Gastrocnemius medialis (tissue), 4 donors: Measurements from ENCODE around the gene ZNF280A. TPM values are rescaled to one million over a fixed set of nuclear protein-coding genes. Genes with fewer than 3 reads are reported as not detected.

Experiments used
- ATAC-seq, 2 donors: fragments of 150-250 bp; one replicate each; pipeline ENCODE4 v1.9.1; 2016
- DNase-seq, 2 donors: peaks; one replicate each; pipeline ENCODE4 v3.0.0-alpha.2; 2019
- H3K27ac ChIP-seq, 4 donors: fragments of 200-600 bp; sonication (generic); 1 replicate in 1 of 4; 2 replicates in 3 of 4; pipeline ENCODE4 v1.5.1; 2016 to 2018; ENCODE audit warnings: mild to moderate bottlenecking in 2 of 4, moderate library complexity in 1 of 4
- H3K27me3 ChIP-seq, 3 donors: fragments of 200-600 bp; sonication (generic) in 2 of 3; 1 replicate in 1 of 3; 2 replicates in 2 of 3; pipeline versions ENCODE4 v1.5.1 to v1.6.0; 2016 to 2019; ENCODE audit warnings: mild to moderate bottlenecking in 1 of 3, moderate library complexity in 1 of 3
- H3K36me3 ChIP-seq, 2 donors: fragments of 200-600 bp; sonication (generic) in 1 of 2; one replicate each; pipeline ENCODE4 v1.5.1; 2017 to 2018
- H3K4me1 ChIP-seq, 2 donors: fragments of 200-600 bp; sonication (generic) in 1 of 2; one replicate each; pipeline ENCODE4 v1.5.1; 2016 to 2017; ENCODE audit warnings: mild to moderate bottlenecking in 2 of 2
- H3K4me3 ChIP-seq, 4 donors: fragments of 200-600 bp; sonication (generic) in 3 of 4; 1 replicate in 1 of 4; 2 replicates in 3 of 4; pipeline ENCODE4 v1.5.1; 2016 to 2019; ENCODE audit warnings: mild to moderate bottlenecking in 2 of 4
- H3K9me3 ChIP-seq, 3 donors: fragments of 200-600 bp; sonication (generic) in 2 of 3; 1 replicate in 1 of 3; 2 replicates in 2 of 3; pipeline ENCODE4 v1.5.1; 2016 to 2019
- POLR2A ChIP-seq, 2 donors: fragments of 450-650 bp; IDR thresholded peaks; one replicate each; pipeline ENCODE4 v1.6.1; 2017; ENCODE audit warnings: antibody characterized with exemption in 2 of 2, mild to moderate bottlenecking in 2 of 2, moderate library complexity in 2 of 2
- in situ Hi-C, 4 donors: fragments of 200-750 bp; cut with MboI; loops; one replicate each; pipeline versions ENCODE4 v1.15.0 to v1.8.0; 2017; ENCODE audit warnings: low sequenced_read_pairs in 4 of 4
- intact Hi-C: fragments of 100-400 bp; cut with DNase I; formaldehyde crosslinking; loops from one replicate; pipeline ENCODE4 v1.15.1; 2023; ENCODE audit warnings: low total_unique reads
- total RNA-seq, 4 donors: library from RNA; depleted of rRNA; stranded (reverse); fragments of >200 nt; gene quantifications; one replicate each; pipeline versions ENCODE4 v1.1.0 to v1.2.3, GENCODE V29; 2016
- TF ChIP-seq, protein P1 (sequence below), 5 experiments: fragments of 450-650 bp in 3 of 5; fragments of 200-600 bp in 2 of 5; sonication (generic) in 2 of 5; IDR thresholded peaks in 4 of 5; conservative IDR thresholded peaks in 1 of 5; 1 replicate in 4 of 5; 2 replicates in 1 of 5; pipeline ENCODE4 v1.5.1; 2016 to 2019; ENCODE audit warnings: antibody characterized with exemption in 5 of 5, mild to moderate bottlenecking in 3 of 5, moderate library complexity in 3 of 5

The ZNF280A gene
- total RNA-seq, 4 donors from 2014 or later = not detected

DNA sequence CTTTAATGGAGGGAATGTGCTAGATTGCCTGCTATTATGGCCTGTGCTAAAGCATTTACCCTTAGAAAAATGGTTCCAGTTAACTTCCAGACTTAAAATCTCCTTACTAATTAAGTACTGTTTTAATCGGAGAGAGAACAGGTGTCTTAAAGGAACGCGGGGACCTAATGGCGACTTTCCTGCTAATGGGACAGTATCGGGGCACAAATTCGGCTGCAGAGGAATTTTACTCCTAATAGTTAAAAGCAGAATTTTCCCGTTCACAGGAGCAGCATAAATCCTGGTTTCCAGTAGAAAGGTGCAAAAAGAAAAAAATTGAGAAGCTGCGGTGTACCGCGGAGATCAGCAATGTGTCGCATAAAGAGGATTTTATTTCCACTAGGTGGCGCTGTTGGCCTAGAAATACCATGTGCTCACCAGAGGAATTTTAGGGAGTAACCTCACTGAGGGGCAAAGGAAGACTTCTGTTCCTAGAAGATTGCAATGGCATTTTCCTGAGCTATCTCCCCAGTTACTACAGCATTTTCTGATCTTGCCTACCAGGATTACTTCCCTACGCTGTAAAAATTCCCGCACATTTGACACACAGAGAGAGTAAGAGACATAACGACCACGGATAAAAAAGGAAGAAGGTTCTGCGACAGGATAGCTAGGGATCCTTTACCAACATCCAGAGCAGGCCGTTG lies 56.1 kb downstream of the ZNF280A start:
- Histone ChIP-seq H3K4me3 (peak overlapping the region in 1 of 4 donors; percentile 16), H3K4me1 (no peaks in the 10 kb centered on the region), H3K36me3 (no peaks in the 10 kb centered on the region), H3K27me3 (peaks cover 0 to 28% (median 14%) of the 10 kb centered on the region in 3 donors), H3K9me3 (peaks cover 0 to 9% (median 7%) of the 10 kb centered on the region in 3 donors), H3K27ac (no peak overlapping the region)
- DNase-seq = peak in 1 of 2 donors; percentile 17
- in situ Hi-C loops (loop anchor here in 2 of 4 donors (10.0 to 25.0 kb wide), 4 partner anchors 223 to 673 kb away; partner anchors contain the start of genes RAB36 (in 1 of the 2) and RSPH14 (in 1 of the 2)), intact Hi-C loops (loop anchor here (10.0 kb wide), 1 partner anchor 491 kb away; no protein-coding TSS in a partner anchor)
- TF ChIP-seq POLR2A (IDR thresholded peaks at IDR 0.05) = no peak
- TF ChIP-seq, protein P1, sequence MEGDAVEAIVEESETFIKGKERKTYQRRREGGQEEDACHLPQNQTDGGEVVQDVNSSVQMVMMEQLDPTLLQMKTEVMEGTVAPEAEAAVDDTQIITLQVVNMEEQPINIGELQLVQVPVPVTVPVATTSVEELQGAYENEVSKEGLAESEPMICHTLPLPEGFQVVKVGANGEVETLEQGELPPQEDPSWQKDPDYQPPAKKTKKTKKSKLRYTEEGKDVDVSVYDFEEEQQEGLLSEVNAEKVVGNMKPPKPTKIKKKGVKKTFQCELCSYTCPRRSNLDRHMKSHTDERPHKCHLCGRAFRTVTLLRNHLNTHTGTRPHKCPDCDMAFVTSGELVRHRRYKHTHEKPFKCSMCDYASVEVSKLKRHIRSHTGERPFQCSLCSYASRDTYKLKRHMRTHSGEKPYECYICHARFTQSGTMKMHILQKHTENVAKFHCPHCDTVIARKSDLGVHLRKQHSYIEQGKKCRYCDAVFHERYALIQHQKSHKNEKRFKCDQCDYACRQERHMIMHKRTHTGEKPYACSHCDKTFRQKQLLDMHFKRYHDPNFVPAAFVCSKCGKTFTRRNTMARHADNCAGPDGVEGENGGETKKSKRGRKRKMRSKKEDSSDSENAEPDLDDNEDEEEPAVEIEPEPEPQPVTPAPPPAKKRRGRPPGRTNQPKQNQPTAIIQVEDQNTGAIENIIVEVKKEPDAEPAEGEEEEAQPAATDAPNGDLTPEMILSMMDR (IDR thresholded peaks at IDR 0.05 in 4 of 5, conservative IDR thresholded peaks at IDR 0.05 in 1 of 5) = peak; percentile 37 to 72 (median 59)
- ATAC-seq = peak; percentile 52 to 58

Other genes starting within 250 kb of the ZNF280A start
- gene ZNF280B, start 11.5 kb downstream of the ZNF280A start, total RNA-seq = under 1 TPM; 0.10 to 0.78 (median 0.29) TPM
- gene PRAME, start 39.0 kb upstream of the ZNF280A start, total RNA-seq = not detected
- not detected for gene GGTLC2, start 124.3 kb upstream of the ZNF280A start, total RNA-seq